NOMO-1 (cell line): ENCODE measurements around the gene SEMG1.

Source experiments
- DNase-seq, 2 experiments: peaks; one replicate each; lab custom pipeline; 2025; ENCODE audit not compliant: unreplicated experiment in 2 of 2; lab: John Stamatoyannopoulos, UW

The SEMG1 gene, protein sequence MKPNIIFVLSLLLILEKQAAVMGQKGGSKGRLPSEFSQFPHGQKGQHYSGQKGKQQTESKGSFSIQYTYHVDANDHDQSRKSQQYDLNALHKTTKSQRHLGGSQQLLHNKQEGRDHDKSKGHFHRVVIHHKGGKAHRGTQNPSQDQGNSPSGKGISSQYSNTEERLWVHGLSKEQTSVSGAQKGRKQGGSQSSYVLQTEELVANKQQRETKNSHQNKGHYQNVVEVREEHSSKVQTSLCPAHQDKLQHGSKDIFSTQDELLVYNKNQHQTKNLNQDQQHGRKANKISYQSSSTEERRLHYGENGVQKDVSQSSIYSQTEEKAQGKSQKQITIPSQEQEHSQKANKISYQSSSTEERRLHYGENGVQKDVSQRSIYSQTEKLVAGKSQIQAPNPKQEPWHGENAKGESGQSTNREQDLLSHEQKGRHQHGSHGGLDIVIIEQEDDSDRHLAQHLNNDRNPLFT

DNA sequence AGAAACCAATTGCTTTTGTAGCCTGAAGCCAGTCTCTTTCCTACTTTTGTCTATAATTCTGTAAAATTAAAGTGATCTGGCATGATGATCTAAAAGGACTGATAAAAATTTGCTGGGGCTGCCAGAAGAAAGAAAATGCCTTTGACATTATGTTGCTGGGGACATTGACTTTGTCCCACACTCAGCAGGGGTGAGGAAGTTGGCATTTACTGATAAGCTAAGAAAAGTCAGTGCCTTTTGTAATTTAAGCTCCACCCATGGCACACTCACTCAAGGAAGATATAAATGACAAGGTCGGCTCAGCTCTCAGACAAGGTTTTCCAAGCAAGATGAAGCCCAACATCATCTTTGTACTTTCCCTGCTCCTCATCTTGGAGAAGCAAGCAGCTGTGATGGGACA is at the start of gene SEMG1:
Gene SEMG1 (plus strand): TSS at position 309 of the 400 bp plus-strand sequence. CDS start 21 bp downstream, at position 330.
- DNase-seq = no peak

DNA sequence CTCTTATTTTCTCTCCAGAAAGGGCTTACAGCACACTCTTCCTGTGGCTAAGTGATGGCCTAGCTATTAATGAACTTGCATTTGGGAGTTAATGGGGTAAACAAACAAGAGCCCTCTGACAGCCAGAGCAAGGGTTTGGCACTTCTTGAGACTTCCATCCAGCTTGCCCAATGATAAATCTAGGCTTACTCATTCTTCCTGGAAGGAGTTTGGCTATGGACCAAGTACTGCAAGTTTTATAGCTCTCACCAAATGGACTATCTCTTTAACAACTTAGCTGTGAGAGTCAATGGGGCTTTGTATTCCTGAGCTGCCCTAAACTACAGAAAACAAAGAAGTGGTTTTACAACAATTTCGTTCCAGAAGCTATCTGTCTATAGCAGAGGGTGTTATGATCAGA is 48.9 kb upstream of the SEMG1 start:
- DNase-seq = no peak

DNA sequence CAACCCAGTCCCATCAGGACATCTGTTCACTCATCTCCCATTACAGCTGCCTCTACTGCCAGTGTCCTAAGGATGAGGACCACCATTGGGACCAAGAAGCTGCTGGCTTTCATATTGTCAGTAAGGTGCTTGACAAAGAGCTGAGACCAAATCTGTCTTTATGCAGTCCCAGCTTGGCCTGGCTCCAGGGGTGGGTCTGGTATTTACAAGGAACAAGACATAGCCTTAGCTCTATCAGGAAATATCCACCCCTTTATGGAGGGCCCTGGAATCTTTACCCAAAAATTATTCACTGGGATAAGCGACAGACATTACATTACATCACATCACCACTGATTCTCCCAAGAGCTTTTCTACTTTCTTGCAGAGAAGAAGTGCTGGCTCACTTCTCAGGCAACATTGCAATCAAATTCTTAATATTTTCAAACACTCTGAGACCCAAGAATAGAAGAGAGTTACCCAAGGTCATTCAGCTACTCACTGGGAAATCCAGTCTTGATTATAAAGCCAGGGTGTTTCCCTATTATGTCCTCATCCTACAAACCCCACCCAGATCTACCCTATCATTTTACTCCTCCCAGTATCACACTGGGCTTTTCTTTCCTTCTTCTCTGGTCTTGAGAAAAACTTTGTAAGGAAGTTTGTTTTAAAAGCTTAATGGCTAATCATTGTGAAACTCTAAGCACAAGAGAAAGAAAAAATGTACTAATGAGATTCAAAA is 43.6 kb upstream of the SEMG1 start:
- no peak for DNase-seq

DNA sequence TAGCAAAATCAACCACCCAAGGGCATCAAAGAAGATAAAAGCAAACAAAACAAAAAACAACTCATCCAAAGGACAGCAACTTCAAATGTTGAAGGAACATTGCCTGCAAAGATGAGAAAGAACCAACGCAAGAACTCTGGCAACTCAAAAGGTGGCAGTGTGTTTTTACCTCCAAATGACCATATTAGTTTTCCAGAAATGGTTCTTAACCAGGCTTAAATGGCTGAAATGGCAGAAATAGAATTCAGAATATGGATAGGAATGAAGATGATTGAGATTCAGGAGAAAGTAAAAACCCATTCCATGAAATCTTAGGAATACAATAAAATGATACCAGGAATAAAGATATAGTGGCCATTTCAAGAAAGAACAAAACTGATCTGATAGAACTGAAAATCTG is 41.9 kb upstream of the SEMG1 start:
- no peak for DNase-seq

DNA sequence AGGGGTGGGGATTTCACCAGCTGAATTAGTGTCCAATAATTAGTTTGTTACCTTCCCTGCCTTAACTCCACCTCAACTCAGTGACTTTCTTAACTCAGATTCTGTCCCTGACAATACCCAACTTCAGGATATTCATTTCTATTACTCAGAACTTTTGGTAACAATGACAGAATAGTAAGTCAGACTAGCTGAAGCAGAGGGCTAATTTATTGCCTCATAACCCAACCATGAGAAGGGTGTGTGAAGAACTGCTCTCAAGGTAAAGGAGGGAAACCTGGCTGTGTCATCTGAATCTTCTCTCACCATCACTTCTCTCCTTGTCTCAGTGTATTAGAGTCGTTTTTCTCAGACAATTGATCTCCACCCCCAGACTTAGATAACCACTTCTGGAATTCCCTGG is 33.3 kb upstream of the SEMG1 start:
- DNase-seq = no peak

DNA sequence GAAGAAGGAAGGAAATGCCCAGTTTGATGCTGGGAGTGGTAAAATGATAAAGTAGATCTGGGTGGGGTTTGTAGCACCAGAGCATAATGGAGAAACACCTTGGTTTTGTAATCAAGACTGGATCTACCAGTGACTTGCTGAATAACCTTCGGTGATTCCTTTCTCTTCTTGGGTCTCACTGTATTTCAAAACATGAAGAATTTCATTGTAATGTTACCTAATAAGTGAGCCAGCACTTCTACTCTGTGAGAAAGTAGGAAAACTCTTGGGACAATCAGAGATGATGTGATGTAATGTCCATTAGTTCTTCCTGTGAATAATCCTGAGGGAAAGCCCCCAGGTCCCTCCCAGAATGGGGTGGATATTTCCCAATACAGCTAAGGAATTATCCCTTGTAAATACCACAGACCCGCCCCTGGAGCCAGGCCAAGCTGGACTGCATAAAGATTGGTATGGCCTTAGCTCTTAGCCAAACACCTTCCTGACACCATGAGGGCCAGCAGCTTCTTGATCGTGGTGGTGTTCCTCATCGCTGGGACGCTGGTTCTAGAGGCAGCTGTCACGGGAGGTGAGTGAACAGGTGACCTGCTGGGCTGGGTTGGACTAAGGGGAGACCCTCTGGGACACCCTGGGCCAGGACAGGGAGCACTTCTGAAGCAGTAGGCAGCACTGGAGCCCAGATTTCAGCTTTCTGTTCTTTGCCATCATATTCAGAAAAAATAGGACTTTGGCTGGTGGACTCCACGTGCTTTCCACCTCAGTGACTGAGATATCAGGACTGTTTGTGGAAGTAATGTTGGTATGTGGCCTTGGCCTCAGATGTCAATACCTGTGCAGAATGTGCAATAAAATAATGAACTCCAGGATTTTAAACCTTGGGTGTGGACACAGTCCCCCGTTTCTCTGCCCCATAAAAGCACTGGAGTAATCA is 32.1 kb upstream of the SEMG1 start, which contains the start of gene PI3:
Gene PI3 (plus strand): TSS at position 469 of the 931 bp plus-strand sequence. CDS start 21 bp downstream, at position 490.
- no peak for DNase-seq

DNA sequence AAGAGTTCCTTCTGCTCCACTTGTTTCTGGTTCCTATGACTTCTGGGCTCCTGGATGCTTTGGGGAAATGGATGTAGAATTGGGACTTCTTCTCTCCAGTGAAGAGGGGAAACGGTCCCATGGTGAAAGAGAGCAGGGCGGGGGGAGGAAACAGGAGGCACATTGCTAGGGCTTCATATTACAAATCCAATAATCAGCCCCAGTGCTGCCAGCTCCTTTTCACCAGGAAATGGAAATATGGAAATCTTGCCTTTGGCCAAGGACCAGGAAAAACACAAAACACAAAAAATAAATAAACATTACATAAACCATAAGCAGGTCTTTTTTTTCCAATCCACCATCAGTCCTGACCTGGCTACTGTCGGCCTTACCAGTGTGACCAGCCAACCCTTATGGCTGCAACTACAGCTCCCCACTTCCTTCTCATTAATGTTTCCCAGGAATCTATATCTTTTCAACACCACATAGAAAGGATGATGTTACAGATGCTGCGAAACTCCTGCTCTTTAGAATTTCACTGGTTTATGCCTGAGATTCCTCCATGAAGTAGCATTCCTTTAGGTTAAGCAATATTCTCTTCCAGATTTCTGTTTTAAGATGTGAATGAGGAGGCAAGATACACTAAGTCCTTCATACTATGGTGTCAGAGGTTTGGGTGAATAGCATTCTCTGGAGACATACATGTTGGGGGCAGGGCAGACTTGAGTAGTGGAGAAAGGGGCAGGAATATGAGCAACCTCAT is 30.1 kb upstream of the SEMG1 start:
- DNase-seq = no peak

DNA sequence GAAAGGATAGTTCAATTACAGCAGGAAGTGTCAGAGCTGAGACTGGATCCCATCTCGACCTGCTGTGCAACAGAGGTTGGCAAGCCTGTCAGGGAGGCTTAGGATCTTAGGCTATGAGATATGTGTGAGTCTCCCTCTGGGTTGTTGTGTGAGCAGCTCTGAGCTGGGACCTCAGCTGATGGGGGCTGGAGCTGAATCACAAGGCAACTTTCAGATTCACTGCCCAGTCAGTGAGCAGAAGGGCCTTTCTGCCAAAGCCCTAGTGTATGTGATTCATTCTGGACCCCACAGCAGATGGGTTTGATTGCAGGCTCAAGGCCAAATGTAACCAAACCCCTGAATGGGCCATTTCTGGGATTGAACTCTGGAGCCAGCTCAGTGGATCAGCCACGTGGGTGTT is 27.7 kb upstream of the SEMG1 start:
- DNase-seq = no peak

DNA sequence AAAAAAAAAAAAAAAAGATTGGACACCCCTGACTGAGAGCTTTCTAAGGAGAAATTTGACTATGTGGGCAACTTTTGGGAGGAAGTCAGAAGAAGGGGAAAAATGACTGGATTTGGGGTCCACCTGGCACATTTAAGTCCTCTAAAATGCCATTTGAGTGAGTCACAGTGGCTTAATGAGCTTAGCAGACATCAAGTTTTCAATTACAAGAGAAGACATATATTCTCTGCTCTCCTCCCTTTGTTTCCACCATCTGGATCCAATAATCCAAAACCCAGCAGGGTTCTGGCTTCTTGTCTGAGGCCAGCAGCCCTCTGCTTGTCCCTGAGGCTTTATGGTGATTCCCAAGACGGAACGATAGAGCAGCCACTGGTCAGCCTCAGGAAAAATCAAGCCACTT is 25.2 kb upstream of the SEMG1 start:
- DNase-seq = no peak

DNA sequence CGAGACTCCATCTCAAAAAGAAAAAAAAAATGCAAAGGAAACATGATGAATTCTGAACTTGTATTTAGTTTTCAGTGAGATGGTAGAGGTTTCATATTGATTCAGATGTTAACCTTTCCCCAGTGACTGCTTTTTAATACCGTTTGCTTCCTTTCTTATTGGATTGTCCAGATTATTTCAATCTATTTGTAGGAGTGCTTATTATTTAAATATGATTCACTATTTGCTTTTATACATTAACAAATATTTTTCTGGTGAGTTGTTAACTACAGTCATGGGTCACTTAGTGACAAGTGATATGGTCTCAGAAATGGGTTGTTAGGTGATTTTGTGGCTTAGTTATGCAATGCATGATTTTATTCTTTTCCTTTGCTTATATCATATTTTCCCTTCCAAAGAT is 23.7 kb upstream of the SEMG1 start:
- DNase-seq = no peak

DNA sequence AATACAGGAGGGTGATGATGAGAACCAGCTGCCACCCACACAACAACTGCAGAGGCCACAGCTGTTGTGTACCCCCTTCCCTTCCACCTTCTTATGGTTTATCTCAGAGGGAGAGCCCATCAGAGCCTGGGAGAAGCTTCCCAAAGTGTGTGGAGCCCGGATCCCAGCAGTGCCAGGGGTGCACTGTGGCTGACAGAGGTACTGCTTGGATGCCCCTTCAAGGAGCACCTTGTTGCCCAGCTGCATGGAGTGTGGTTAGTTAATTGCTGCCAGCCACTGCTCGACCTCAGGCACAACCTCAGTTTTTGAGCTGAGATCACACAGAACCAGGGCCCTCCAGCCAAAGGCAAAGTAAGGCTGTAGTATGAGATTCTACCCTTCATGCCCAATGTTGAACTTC is 19.1 kb upstream of the SEMG1 start:
- no peak for DNase-seq

DNA sequence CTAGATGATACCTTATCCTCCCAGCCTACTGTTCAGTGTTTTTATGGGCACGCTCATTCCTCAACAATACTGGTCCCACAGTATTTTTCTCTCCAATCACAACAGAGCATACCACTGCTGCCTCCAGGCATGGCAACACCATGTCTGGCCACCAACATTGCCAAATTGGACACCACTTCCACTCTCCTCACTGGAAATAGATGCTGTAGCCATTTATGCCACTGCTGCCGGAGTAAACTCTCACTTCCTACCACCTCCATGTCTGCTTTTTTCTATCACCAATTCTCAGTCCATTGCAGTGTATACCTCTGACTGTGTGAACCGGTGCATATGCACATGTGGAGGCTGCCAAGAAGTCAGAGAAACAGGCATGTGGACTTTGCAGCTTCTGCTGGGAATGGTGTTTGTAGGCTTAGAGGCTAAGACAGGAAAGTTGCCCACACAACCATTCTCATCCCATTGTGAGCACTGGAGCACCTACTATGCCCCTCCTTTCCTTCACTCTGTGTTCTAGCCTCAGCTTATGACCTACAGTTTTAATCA is 17.7 kb upstream of the SEMG1 start:
- no peak for DNase-seq

DNA sequence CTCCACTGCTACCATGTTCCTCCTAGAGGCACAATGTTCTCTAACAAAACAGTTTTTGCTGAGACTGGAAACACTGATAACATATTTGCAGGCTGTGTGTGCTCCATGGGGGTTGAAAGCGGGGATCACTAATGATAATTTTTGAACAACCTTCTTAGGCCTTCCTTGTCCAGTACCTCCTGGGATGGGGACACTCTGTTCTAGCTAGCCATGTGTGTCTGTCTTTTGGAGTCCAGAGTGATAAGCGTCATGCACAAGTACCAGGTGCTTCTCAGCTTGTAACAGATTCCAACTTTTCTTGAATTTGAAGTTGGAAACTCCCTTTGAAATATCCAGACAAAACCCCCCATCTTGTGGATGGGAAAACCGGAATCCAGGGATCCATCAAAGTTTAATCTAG is 17.0 kb upstream of the SEMG1 start:
- no peak for DNase-seq

DNA sequence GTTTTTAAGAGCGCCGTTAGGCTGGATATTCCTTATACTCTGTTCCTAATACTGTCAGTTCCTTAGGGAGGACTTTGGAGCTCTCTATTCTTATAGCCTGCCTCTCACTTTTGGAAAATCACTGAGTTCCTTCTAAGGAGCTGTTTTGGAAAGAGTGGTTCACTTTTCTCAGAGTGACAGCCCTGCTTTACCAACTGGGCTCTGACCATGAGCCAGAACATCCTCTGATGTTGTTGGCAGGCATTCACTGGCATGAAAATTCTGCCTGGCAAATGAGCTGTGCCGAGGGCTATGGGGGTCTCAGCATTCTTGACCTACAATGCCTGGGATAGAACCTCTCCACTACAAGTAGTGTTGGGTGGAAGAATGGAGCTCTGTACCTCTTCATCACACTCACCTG is 14.9 kb upstream of the SEMG1 start:
- no peak for DNase-seq

DNA sequence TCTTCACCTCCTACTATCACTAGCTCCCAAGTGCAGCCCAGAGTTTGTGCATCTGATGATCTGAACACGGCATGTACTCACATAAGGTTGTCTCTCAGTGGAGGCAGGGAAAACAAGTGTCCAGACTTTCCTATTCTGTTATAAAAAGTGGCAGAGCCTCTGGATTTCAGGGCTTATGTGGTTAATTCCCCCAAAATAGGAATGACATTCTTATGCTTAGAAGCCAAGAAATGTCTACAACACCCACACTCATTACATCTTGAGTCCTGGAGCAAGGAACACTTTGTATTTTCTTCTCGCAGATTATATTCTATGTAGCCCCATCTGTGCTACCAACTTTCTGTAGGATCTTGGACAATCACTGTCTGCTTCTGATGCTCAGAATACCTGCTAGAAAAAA is 13.5 kb upstream of the SEMG1 start:
- no peak for DNase-seq

DNA sequence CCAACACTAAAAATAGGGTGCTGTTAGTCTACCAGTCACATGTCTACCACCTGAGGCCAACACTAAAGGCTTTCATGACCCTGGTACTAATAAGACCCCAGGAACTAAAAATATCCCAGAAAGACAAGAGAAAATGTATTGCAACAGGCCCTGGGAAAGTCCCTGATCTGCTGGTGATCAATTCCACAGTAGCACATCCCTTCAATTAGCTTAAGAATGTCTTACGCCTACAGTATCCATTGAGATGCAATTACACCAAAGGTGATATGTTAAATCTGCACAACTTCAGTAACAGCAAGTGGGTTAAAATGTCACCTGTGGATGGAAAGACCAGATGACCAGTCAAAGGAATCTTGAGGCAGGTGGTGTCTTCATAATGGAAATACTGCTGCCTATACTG is 3.1 kb downstream of the SEMG1 start:
- no peak for DNase-seq

DNA sequence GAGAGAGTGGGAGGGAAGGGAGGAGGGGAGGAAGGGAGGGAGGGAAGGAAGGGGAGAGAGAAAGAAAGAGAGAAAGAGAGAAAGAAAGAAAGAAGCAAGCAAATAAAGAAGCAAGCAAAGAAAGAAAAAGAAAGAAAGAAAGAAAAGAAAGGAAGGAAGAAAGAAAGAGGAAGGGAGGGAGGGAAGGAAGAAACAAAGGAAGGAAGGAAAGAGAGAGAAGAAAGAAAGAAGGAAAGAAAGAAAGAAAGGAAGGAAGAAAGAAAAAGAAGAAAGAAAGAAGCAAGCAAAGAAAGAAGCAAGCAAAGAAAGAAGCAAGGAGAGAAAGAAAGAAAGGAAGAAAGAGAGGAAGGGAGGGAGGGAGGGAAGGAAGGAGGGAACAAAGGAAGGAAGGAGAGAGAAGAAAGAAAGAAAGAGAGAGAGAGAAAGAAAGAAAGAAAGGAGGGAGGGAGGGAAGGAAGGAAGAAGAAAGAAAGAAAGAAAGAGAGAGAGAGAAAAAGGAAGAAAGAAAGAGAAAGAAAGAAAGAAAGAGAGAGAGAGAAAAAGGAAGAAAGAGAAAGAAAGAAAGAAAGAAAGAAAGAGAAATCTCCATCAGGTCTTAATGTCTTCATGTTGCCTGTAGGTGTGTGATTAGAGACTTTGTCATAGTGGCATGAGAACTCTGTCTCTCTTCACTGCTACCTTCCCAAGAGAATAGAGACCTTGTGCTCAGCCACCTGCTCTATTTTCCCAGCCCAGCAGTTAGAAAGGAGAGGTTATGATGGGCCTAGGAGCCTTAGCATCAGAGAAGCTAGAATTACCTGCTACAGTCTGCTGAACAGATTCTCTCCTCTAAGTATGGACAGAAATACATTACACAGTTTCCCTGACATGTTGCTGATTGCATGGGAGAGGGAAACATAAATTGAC is 5.0 kb downstream of the SEMG1 start:
- DNase-seq = no peak

DNA sequence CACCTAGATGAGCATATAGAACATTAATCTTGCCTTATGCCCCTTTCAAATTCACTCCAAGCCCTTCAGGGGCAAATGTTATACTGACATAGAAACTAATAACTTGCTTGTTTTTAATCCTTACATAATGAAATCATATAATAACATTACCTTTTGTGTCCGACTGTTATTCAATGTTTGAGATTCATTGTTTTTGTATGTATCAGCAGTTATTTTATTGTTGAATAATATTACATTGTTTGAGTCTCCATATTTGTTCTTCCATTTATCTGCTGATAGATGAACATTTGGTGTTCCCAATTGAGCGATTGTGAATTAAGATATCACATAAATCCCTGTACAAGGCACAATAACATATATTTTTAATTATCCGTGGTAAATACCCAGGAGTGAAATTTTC is 6.0 kb downstream of the SEMG1 start:
- no peak for DNase-seq

DNA sequence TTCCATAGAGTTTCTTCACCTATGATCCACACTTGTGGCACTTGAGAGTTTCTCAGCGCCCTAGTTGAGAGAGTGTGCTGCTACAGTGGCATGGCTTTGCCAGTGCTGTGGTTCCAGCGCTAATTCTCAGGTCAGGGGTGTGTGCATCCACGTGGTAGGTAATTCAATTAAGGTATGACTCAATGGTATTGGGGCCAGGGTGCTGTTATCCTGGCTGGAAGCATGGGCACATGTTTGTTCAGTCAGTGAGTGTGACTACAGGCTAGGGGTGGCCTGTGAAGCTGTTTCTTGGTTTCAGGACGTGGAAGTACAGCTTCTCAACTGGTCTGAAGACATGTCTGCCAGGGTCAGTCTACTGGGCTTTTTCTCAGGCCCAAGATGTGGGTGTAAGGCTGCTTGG is 11.3 kb downstream of the SEMG1 start:
- no peak for DNase-seq
